DMS153 (cell line): ENCODE data around the gene MRPL14.
A peak's percentile ranks its signal among the peaks of the same experiment; 100 is the strongest.
"Not testable (repeated sequence)": the region's sequence is repeated elsewhere in the genome, so short reads cannot be mapped to it uniquely, and the experiment has no call there.

Experiments
- DNase-seq: peaks from one replicate; lab custom pipeline; 2025; lab: John Stamatoyannopoulos, UW

The MRPL14 gene

DNA sequence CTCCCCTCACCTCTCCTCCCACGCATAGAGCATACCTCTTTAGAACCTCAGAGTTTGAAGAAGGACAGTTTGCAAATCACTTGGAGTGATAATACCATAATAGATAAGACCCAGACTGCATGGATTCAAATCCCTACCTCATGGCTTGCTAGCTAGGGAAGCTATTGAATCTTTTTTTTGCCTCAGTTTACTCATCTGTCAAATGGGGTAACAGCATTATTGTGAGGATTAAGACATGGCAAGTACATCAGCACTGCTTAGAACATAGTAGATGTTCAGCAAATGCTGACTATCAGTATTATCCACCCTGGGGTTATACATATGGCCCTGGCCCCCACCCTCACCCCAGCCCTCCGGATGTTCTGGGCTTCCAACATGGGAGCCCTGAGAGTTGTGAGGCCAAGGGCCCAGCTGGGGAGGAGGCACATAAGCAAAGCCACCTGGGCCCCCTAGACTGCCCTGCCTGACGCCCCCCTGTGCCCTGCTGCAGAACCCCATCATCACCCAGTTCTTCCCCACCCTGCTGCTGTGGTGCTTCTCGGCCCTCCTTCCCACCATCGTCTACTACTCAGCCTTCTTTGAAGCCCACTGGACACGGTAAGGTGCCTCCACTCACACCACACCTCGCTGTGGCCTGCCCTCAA, 22.2 kb upstream of the MRPL14 start:
- no peak for DNase-seq

DNA sequence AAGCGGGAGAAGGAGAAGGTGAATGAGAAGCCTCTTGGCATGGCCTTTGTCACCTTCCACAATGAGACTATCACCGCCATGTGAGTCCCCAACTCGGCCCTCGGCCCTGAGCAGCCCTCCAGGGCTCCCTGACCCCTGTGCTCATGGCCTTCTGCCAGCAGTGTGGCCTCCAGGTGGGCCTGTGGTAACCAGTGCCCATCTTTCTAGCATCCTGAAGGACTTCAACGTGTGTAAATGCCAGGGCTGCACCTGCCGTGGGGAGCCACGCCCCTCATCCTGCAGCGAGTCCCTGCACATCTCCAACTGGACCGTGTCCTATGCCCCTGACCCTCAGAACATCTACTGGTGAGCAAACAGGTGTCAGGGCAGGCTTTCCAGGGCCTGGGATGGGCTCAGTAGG, 21.1 kb upstream of the MRPL14 start:
- no peak for DNase-seq

DNA sequence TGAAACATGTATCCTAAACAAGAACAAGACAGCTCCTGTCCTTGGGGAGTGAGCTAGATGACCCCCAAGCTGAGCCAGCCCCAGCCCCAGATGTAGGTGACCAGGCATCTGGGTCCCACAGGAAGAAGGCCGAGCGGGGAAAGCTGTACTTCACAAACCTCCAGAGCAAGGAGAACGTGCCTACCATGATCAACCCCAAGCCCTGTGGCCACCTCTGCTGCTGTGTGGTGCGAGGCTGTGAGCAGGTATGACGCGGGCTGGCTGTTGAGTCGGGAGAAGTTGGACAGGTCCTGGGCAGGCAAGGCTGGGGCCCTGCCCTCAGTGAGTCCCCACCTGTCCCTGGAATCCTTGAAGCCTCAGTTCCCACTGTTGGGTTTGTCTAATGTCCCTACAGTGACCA, 20.0 kb upstream of the MRPL14 start:
- no peak for DNase-seq

DNA sequence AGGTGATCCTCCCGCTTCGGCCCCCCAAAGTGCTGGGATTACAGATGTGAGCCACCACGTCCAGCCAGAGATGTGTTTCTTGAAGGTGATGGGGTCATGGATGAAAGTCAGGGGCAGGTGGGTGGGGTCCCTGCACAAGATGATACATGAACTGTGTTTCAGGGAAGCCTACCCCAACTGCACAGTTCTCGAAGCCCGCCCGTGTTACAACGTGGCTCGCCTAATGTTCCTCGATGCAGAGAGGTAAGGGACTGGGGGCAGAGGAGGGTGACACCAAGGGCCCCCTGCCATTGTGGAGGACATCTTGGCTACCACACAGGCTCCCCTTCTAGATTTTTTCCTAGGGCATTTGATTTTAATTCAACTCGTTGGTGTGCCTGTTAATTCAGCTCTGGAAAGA, 19.4 kb upstream of the MRPL14 start:
- no peak for DNase-seq

DNA sequence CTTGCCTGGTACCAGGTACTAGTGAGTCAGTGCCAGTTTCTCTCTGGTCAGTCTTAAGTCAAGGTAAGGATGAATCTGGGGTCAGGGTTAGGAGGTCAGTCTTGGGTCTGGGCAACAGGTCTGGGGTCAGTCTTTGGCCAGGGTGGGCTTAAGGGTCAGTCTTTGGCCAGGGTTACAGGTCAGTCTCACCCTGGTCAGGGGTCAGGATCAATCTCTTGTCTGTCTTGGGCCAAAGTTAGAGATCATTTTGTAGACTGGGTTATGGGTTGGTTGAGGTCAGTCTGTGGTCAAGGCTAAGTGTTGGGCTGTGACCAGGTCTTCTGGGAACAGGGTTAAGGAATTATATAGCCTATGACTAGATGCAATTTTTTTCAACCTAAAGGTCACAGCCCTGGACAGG, 18.6 kb upstream of the MRPL14 start:
- DNase-seq: no peak

DNA sequence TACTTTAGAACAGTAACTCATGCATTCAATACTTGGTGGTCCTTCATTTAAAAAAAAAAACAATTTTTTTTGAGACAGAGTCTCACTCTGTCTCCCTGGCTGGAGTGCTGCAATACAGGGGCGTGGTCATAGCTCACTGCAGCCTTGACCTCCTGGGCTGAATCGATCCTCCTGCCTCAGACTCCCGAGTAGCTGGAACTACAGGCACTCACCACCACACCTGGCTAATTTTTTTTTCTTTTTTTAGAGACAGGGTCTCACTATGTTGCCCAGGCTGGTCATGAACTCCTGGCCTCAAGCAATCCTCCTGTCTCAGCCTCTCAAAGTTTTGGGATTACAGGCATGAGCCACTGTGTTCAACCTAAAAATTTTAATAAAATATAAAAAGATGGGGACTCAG, 17.3 kb upstream of the MRPL14 start:
- DNase-seq: not testable (repeated sequence)

DNA sequence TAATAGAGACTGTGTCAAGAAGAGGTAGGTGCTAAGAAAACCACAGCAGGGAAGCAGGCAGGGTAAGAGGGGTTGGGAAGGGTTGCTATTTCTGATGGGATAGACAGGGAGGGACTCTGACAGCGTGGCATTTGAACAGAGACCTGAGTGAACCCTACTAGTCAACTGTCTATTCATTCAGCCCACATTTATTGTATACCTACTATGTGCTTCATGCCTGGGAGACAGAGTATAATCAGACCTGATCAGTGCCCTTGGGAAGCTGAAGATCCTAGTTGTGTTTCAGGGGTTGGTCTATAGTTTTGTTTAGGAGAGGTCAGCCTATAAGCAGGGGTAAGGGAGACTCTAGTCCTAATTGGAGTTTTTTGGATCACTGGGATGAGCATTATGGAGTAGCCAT, 16.5 kb upstream of the MRPL14 start:
- no peak for DNase-seq

DNA sequence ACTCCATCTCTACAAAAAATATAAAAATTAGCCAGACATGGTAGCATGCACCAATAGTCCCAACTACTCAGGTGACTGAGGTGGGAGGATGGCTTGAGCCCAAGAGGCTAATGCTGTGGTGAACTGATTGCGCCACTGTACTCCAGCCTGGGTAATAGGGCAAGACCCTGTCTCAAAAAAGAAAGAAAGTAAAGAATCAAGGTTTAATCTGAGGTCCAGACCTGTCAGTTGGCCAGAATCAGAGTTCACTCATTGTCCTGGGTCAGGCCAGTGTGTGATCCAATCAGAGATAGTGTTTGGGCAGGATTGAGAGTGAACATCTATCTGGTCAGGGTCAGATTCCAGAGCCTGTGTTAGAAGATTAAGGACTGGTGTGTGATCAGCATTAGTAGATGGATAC, 15.6 kb upstream of the MRPL14 start:
- no peak for DNase-seq

DNA sequence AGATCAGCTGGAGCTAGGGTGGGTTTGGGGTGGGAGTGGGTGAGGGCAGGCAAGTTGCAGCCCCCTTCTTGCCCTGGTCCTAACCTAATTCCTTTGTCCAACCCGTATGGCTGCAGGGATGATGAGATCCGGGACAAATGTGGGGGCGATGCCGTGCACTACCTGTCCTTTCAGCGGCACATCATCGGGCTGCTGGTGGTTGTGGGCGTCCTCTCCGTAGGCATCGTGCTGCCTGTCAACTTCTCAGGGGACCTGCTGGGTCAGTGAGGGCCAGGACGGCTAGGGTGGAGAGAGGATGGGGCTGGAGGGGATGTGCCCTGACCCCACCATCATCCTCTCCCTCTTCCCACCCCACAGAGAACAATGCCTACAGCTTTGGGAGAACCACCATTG, 12.1 kb upstream of the MRPL14 start:
- no peak for DNase-seq

DNA sequence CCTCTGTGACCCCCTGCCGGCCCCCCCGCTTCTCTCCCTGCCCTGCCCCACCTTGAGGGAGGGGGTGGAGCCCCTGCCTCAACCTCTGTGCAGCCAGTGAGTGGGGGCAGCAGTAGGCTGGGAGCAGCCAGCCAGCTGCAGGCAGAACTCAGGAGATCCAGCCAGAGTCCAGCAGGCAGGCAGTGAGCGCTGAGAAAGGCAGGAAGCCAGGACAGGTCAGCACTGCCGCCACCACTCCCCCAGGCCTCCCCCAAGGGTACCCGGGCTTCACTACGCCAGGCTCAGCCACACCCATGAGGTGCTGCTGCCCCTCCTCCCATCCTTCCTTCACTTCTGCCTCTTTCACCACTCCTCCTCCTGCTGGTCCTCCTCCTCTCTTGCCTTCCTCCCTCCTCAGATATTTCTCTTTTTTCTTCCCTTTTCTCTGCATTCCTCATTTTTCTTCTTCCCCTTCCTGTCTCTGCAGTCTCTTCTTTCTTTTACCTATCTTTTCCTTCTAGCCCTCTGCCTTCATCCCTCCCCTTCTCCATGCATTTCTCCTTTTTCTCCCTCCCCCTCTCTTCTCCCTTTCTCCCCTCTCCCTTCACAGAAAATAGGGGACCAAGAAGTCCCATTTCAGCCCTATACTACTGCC, 11.6 kb upstream of the MRPL14 start:
- DNase-seq: no peak

DNA sequence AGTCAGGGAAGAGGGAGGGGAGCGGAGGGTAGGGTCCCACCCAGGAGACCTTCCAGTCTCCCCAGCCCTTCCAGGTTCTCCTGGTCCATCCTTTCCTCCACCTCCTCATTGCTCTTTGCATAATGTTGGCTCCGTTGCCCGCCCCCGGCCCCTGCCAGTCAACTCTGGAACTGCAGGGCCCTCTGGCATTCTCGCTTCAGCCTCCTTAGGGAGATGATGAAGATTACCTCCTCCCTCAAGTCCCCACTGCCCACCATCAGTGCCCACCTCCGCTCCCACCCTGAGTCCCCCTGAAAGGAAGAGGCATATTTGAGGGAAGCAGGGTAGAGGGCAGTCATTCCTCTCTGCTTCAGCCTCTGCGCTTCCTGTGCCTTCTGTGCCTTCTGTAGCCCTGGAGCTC, 8.6 kb upstream of the MRPL14 start:
- DNase-seq: no peak

DNA sequence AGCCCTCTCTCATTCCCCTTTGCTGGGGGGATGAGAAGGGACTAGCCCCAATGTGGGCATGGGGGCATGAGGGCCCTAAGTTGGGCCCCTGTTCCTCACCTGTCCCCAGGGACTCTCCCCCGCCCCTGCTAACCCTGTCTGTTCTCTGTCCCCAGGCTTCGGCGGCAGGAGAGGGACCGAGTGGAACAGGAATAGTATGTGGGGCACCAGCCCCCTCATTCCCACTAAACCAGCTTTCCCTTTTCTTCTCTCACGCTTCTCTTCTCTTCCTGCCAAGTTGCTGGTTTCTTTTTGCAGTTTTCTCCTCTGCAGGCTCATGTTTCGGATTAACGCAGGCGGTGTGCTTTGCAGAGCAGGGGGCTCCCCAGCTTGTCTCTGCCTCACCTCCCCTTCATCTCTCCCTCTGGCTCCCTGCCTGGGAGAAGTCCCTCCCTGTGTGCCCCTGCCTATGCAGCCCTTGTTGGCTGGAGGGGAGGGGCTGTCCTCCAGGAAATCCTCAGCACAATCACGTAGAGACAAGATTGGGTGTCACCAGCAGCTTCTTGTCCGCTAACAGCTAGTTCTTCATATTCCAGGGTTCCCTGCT, 8.0 kb upstream of the MRPL14 start:
- DNase-seq: no peak

DNA sequence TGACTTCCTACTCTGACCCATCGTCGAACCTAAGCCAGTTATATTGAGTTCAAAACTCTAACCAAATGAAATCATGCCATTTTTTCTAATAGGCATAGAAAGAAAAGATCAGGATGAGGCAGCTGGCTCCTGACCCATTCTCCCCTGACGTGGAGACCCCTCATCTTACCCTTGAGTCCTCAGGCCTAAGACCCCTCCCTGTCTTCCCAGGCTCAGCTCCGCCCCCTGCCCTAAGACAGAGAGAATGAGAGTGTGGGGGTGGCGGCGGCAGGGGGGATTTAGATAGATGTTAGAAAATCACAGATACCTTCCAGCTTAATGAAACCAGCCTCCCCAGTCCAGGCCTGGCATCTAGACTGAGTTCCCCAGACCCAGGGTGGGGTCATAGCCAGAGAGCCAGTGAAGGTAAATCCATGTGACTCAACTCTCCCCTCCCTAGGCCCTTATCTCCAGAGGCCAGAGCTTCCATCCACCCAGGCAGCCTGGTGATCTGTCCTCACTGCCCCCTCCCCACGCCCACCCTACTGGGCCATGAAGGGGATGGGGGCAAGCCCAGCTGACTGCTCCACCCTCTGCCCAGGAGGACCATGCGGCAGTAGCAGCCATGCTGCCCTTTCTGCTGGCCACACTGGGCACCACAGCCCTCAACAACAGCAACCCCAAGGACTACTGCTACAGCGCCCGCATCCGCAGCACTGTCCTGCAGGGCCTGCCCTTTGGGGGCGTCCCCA, 6.9 kb upstream of the MRPL14 start:
- no peak for DNase-seq

DNA sequence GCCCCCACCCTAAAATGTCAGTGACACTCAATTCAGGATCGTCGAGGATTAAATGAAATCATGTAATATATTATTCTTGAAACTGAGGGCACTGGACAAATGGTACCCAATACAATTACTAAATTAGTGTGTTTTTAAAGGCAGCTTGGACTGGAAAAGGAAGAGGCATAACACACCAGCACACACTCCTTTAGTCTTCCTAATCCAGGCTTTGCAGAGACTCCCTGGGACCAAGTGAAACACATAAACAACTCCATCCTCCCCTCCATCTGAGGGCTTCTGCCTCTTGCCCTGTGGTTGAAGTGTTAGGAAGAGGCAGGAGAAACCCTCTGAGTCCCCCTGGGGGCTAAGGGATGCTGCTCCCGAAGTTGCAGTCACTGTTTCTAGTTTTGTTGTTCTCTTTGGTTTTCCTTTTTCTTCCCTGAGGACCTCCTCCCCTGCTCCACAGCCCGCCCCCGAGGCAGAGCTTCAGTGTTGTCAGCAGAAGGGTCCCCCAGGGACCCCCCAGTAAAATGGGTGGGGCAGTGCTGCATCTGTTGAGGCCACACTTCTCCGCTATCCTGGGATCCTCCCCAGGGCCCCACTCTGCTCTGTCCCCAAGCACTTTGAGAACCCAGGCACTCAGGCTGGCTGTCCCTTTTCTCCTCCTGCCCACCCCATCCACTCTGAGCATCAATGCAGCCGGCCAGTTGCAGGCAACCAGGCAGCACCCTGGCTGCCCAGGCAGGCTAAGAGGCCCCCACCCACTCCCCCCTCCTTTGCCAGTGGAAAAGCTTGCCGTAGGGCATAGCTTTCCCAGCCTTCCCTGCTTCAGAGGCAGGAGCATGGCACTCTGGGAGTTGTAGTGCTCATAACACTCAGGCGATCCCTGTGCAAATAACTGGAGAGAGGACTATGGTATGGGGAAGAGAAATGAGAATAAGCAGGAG, 6.0 kb upstream of the MRPL14 start:
- peak; percentile 72 for DNase-seq

DNA sequence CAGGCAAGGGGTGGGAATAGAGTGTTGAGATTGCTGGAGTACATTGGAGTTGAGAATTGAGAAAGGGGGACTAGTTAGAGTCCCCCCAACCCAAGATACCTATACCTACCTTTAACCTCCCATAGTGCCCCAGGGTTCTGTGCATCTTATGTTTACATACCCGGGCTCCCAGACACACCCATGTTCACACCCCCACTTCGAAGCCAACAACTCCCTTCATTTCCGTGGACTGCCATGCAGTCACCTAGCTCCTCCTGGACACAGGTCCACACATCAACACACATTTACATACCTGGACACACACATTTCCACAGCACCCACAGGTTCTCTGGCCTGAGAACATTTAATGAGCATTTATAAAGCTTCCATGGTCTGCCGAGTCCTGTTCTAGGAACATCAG, 5.2 kb upstream of the MRPL14 start:
- no peak for DNase-seq

DNA sequence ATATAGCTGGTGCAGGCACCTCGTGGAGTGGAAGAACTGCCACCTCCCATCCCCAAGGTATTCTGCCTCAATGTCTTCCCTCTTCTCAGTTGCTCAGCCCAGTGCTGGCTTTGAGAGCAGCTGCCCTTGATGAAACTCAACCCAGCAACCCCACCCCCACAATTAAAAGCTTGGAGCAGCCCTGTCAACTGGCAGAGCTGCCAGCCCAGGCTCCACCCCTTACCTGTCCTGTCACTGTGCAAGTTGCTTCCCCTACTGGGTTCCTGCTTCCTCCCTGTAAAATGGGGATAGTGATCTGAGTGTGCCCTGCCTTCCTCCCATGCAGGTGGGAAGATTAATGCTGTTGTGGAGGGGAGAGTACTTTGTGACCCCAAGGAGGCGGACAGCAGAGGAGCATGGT, 4.6 kb upstream of the MRPL14 start:
- peak; percentile 56 for DNase-seq

DNA sequence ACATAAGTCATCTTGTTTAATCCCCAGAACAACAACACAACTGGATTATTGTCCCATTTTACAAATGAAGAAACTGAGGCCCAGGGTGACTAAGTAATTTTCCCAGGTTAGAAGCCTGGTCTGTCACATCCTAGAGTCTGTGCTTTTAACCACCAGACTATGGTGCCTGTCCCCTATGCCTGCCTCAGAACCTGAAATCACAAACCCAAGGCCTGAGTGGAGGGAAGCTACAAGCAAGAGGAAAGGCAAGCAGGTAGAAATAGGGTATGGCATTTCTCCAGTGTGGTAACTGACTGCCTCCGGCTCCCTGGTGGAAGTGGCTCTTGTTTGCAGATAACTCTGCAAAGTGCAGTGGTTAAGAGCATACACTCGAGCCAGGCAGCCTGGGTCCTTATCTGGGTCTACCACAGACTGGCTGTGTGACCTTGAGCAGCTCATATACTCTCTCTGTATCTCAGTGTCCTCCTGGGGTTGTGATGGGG, 2.6 kb upstream of the MRPL14 start:
- DNase-seq: no peak

DNA sequence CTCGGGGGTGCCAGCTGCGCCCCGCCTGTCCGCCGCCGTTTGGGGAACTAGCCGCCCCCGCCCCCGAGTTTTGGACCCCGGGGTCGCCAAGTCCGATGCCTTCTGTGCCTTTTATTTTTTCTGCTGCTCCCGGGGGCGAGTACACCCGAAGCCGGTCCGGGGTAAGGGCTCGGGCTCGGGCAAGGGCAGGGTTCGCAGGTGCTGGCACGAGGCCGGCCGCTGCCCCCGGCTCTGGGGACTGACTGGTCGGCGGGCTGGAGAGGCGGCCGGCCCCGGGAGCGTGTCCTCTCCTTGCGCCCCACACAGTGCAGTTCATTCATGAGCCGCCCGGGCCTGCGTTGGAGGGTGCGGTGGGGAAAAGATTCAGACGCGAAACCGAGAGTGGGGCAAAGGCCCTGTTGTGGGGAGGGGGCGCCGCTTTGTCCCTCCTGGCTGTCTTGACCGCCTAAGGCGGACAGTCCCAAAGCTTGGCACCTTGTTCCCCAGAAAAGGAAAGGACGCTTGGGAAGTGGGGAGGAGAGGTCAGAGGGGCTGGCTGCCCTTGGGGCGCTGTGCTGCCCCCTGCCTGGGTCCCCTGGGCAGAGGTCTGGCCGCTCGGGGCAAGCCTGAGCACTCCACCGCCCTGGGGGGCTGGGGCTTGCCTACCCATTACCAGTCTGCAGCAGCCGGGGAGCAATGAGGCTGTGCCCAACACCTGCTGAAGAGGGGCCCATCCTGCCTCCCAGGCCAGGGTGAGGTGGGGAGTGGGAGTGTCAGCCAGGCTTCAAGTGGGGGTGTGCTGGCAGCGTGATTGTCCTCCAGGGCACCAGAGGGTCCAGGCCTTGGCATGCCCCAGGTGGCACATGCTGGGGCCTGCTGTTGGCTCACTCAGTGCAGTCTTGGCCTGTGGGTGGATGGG, 1.0 kb upstream of the MRPL14 start:
- DNase-seq: no peak

DNA sequence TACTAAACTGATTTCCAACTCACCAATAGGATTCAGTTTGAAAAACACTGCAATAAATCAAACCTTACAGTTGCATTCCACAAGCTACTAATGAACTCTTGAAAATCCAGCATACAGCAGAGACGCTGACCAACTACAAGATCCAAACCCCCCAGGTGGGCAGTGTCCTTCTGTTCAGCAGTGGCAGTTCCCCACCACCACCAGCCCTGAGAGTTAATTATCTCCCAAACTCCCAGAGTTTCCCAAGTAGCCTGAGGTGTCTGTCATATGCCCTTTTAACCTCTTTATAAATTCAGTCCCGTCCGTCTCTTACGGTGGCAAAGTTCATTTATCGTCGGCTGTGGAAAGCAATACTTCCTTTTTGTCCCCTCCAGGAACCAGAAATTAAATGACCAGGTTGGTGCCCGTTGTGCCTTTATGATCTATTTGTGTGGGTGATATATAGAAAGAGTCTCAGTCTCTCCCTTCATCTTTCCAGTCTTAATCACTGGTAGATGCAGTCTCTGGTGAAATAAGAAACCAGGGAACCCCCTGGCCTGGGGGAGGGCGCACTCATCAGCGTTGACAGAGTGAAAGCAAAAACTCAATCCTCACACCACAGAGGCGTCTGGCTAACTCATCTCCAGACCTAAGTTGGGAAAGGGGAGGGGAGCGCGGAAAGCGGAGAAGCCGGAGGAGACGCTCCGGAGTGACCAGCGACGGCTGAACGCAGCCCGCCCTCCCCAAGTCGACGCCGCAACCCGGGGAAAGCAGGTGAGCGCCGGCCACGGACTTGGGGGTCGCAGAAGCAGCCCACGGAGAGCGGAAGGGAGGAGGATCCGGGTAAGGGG, 717 bp downstream of the MRPL14 start:
- no peak for DNase-seq

DNA sequence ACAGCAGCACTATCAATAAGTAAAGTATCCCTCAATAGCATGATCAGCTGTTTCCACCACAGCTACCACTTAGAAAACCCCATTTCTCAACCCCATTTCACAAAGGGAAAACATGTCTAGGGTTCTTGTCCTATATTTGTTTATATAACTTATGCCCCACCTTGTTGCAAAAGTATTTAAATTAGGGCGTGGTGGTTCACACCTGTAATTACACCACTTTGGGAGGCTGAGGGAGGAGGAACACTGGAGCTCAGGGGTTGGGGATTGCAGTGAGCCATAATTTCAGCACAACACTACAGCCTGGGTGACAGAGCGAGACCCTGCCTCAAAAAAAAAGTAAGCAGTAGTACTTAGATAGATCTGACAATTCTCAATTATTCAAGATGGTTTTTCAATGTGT, 3.7 kb downstream of the MRPL14 start:
- no peak for DNase-seq
